Large intestine (tissue), 3 donors: Measurements from ENCODE around the gene TMEM132D. TPM values are rescaled to one million over a fixed set of nuclear protein-coding genes. Genes with fewer than 3 reads are reported as not detected.

Experiments used
- DNase-seq, 2 donors: peaks; one replicate each; pipeline versions ENCODE4 v3.0.0 to v3.0.0-alpha.2; 2013
- H3K27ac ChIP-seq: one replicate; pipeline ENCODE4 v1.5.1; 2013; ENCODE audit warnings: low read length
- H3K27me3 ChIP-seq: 2 replicates; pipeline ENCODE4 v1.6.1; 2013; ENCODE audit warnings: low read length; ENCODE audit not compliant: control insufficient read depth, insufficient read depth
- H3K36me3 ChIP-seq: 2 replicates; pipeline ENCODE4 v1.6.1; 2013; ENCODE audit warnings: low read length; ENCODE audit not compliant: control insufficient read depth, insufficient read depth
- H3K4me1 ChIP-seq: one replicate; pipeline ENCODE4 v1.6.1; 2013; ENCODE audit warnings: low read length; ENCODE audit not compliant: control insufficient read depth, insufficient read depth
- H3K4me3 ChIP-seq: one replicate; pipeline ENCODE4 v1.5.1; 2013; ENCODE audit warnings: low read length
- H3K9me3 ChIP-seq: one replicate; pipeline ENCODE4 v1.6.1; 2013; ENCODE audit warnings: mild to moderate bottlenecking, low read depth, low read length, moderate library complexity; ENCODE audit not compliant: control insufficient read depth
- WGBS: methylation state at CpG from one replicate; pipeline ENCODE4 v1.1.5; 2013; ENCODE audit warnings: low lambda C conversion rate; ENCODE audit not compliant: insufficient coverage; 5-methylcytosine and 5-hydroxymethylcytosine counted together
- polyA plus RNA-seq: library from polyadenylated mRNA; unstranded; fragments of 120-200 nt; gene quantifications from one replicate; pipeline ENCODE4 v1.2.1, GENCODE V29; 2013

The TMEM132D gene
- polyA plus RNA-seq, 1 donor, result 0.55 TPM

- no peaks in the 10 kb centered on the region for H3K36me3 ChIP-seq
- no peaks in the 10 kb centered on the region for H3K4me1 ChIP-seq
- H3K4me3 ChIP-seq, result no peak overlapping the region
- H3K9me3 ChIP-seq, result no peaks in the 10 kb centered on the region
- no CpG with 5 or more reads among the region's 14 CpGs for WGBS
- no peak for DNase-seq
- H3K27me3 ChIP-seq, result no peaks in the 10 kb centered on the region
- H3K27ac ChIP-seq, result no peak overlapping the region
Observed at GRCh38 chr12:129789921-129790320, 113.9 kb downstream of the TMEM132D start.

- no peaks in the 10 kb centered on the region for H3K4me1 ChIP-seq
- DNase-seq, result no peak
- H3K36me3 ChIP-seq, result no peaks in the 10 kb centered on the region
- H3K4me3 ChIP-seq, result no peak overlapping the region
- H3K27ac ChIP-seq, result no peak overlapping the region
- H3K27me3 ChIP-seq, result no peaks in the 10 kb centered on the region
- WGBS, result 100% methylated on average over 1 of the region's 9 CpGs
- H3K9me3 ChIP-seq, result no peaks in the 10 kb centered on the region
Observed at GRCh38 chr12:129788506-129789084, 115.2 kb downstream of the TMEM132D start.

GRCh38 chr12:129779989-129780388, 123.8 kb downstream of the TMEM132D start:
- DNase-seq, result no peak
- no peak overlapping the region for H3K27ac ChIP-seq
- H3K4me1 ChIP-seq, result no peaks in the 10 kb centered on the region
- no peaks in the 10 kb centered on the region for H3K27me3 ChIP-seq
- H3K4me3 ChIP-seq, result no peak overlapping the region
- no peaks in the 10 kb centered on the region for H3K9me3 ChIP-seq
- H3K36me3 ChIP-seq, result no peaks in the 10 kb centered on the region
- WGBS, result no CpG with 5 or more reads among the region's 12 CpGs

GRCh38 chr12:129779033-129779432, 124.8 kb downstream of the TMEM132D start:
- Histone ChIP-seq H3K27ac (no peak overlapping the region), H3K4me1 (no peaks in the 10 kb centered on the region), H3K36me3 (no peaks in the 10 kb centered on the region), H3K27me3 (no peaks in the 10 kb centered on the region), H3K4me3 (no peak overlapping the region), H3K9me3 (no peaks in the 10 kb centered on the region)
- DNase-seq, result no peak
- WGBS, result no CpG with 5 or more reads among the region's 5 CpGs

GRCh38 chr12:129776977-129777667, 126.7 kb downstream of the TMEM132D start:
- Histone ChIP-seq H3K27ac (no peak overlapping the region), H3K4me3 (no peak overlapping the region), H3K36me3 (no peaks in the 10 kb centered on the region), H3K4me1 (no peaks in the 10 kb centered on the region), H3K9me3 (no peaks in the 10 kb centered on the region), H3K27me3 (no peaks in the 10 kb centered on the region)
- WGBS, result 100% methylated on average over 2 of the region's 10 CpGs
- DNase-seq, result no peak

- Histone ChIP-seq H3K4me1 (no peaks in the 10 kb centered on the region), H3K36me3 (no peaks in the 10 kb centered on the region), H3K27me3 (no peaks in the 10 kb centered on the region), H3K9me3 (no peaks in the 10 kb centered on the region), H3K4me3 (no peak overlapping the region), H3K27ac (no peak overlapping the region)
- WGBS, result 100% methylated on average over 2 of the region's 17 CpGs
- DNase-seq, result no peak
Observed at GRCh38 chr12:129772501-129773493, 131.0 kb downstream of the TMEM132D start.

- WGBS, result no CpG with 5 or more reads among the region's 4 CpGs
- Histone ChIP-seq H3K27ac (no peak overlapping the region), H3K36me3 (no peaks in the 10 kb centered on the region), H3K9me3 (no peaks in the 10 kb centered on the region), H3K4me1 (no peaks in the 10 kb centered on the region), H3K4me3 (no peak overlapping the region), H3K27me3 (no peaks in the 10 kb centered on the region)
- DNase-seq, result no peak
Observed at GRCh38 chr12:129771238-129771637, 132.6 kb downstream of the TMEM132D start.

- H3K9me3 ChIP-seq, result no peaks in the 10 kb centered on the region
- no peak overlapping the region for H3K27ac ChIP-seq
- DNase-seq, result no peak
- H3K4me1 ChIP-seq, result no peaks in the 10 kb centered on the region
- WGBS, result no CpG with 5 or more reads among the region's 5 CpGs
- no peaks in the 10 kb centered on the region for H3K36me3 ChIP-seq
- H3K4me3 ChIP-seq, result no peak overlapping the region
- no peaks in the 10 kb centered on the region for H3K27me3 ChIP-seq
Observed at GRCh38 chr12:129765719-129766118, 138.1 kb downstream of the TMEM132D start.

GRCh38 chr12:129762436-129762835, 141.4 kb downstream of the TMEM132D start:
- no peaks in the 10 kb centered on the region for H3K9me3 ChIP-seq
- no peak overlapping the region for H3K27ac ChIP-seq
- no peaks in the 10 kb centered on the region for H3K4me1 ChIP-seq
- H3K36me3 ChIP-seq, result no peaks in the 10 kb centered on the region
- H3K27me3 ChIP-seq, result no peaks in the 10 kb centered on the region
- H3K4me3 ChIP-seq, result no peak overlapping the region
- WGBS, result 88% methylated on average over 1 of the region's 5 CpGs
- DNase-seq, result no peak

- no peak overlapping the region for H3K27ac ChIP-seq
- H3K27me3 ChIP-seq, result no peaks in the 10 kb centered on the region
- no peaks in the 10 kb centered on the region for H3K36me3 ChIP-seq
- H3K4me1 ChIP-seq, result no peaks in the 10 kb centered on the region
- no peak overlapping the region for H3K4me3 ChIP-seq
- WGBS, result 90% methylated on average over 3 of the region's 6 CpGs
- DNase-seq, result no peak
- no peaks in the 10 kb centered on the region for H3K9me3 ChIP-seq
Observed at GRCh38 chr12:129753586-129753985, 150.2 kb downstream of the TMEM132D start.
